Measurements from ENCODE around the gene CDKN1C. TPM values are rescaled to one million over a fixed set of nuclear protein-coding genes. Genes with fewer than 3 reads are reported as not detected.

Gene CDKN1C
- total RNA-seq, 1 donor from 2014 or later = 67.3 TPM

DNA sequence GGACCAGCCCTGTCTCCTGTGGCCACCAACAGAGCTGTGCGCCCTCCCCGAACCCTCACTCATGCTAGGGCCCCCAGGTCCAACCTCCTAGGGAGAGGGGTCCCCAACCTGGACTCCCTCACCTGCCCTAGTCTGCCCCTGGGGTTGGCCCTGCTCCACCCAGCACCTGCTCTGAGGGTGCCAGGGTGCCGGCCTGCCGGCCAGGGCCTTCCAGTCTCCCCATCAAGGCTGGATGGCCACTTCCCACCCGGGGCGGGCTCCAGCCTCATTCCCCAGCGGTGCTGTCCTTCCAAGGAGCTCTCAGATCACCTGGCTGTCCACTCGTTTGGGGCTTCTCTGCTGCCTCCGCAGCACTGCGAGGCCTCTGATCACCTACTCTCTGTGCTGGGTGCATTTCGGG is 39.1 kb downstream of the CDKN1C start:
- Histone ChIP-seq H3K36me3 (no peaks in the 10 kb centered on the region), H3K4me3 (no peak overlapping the region), H3K9me3 (no peaks in the 10 kb centered on the region), H3K27me3 (no peaks in the 10 kb centered on the region), H3K4me1 (no peaks in the 10 kb centered on the region), H3K27ac (no peak overlapping the region)
- intact Hi-C loops (cut with DNase I) = no loop called here
- TF ChIP-seq POLR2A (IDR thresholded peaks at IDR 0.05) = no peak
- TF ChIP-seq POLR2AphosphoS5 (IDR thresholded peaks at IDR 0.05; ENCODE audit: insufficient read depth in 1 of 2, low read depth in 1 of 2) = no peak
- TF ChIP-seq CTCF (IDR thresholded peaks at IDR 0.05) = no peak
- DNase-seq (ENCODE audit: extremely low spot score in 2 of 2) = no peak

DNA sequence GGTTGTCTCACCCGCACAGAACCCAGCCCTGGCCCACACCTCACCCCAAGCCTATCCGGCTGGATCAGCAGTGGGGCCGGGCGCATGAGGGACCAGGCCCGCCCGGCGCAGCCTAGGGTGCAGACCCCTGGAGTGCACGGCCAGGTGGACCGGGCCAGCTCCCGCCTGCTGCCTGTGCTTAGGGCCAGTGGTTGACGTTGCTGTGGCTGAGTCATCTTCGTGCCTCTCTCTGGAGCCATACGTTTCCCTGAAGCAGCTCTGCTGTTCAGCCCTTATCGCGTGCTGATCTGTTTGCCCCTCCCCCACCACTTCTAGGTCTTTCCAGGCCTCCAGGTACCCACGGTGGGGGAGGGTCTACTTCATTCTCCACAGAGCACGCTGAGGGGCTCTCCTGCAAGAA is 39.5 kb downstream of the CDKN1C start:
- Histone ChIP-seq H3K4me3 (no peak overlapping the region), H3K4me1 (no peaks in the 10 kb centered on the region), H3K27me3 (no peaks in the 10 kb centered on the region), H3K27ac (no peak overlapping the region), H3K36me3 (no peaks in the 10 kb centered on the region), H3K9me3 (no peaks in the 10 kb centered on the region)
- no peak for DNase-seq (ENCODE audit: extremely low spot score in 2 of 2)
- TF ChIP-seq POLR2A (IDR thresholded peaks at IDR 0.05) (no peak), POLR2AphosphoS5 (IDR thresholded peaks at IDR 0.05; ENCODE audit: insufficient read depth in 1 of 2, low read depth in 1 of 2) (no peak), CTCF (IDR thresholded peaks at IDR 0.05) (no peak)
- intact Hi-C loops (cut with DNase I) = no loop called here

DNA sequence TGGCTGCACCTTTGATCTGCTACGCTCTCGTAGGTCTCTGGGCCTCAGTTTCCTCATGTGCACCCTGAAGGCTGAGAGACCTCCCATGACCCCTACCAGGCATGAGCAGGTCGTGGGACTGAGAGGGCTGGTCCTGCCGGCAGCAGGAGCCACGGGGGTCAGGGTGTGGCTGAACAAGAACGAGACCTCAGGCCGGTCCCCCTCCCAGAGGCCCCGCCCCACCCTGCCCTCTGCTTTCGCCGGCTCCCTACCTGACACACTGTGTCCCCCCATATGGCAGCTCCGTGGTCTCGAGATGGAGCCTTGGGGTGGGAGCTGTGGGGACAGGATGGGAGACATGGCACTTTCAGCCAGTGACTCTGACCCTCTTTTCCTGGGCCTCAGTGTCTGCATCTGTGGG is 40.6 kb downstream of the CDKN1C start:
- Histone ChIP-seq H3K27ac (no peak overlapping the region), H3K27me3 (no peaks in the 10 kb centered on the region), H3K4me1 (no peaks in the 10 kb centered on the region), H3K4me3 (no peak overlapping the region), H3K36me3 (no peaks in the 10 kb centered on the region), H3K9me3 (no peaks in the 10 kb centered on the region)
- intact Hi-C loops (cut with DNase I) = no loop called here
- TF ChIP-seq POLR2A (IDR thresholded peaks at IDR 0.05) (no peak), POLR2AphosphoS5 (IDR thresholded peaks at IDR 0.05; ENCODE audit: insufficient read depth in 1 of 2, low read depth in 1 of 2) (no peak), CTCF (IDR thresholded peaks at IDR 0.05) (no peak)
- DNase-seq (ENCODE audit: extremely low spot score in 2 of 2) = no peak

- TF ChIP-seq POLR2A (IDR thresholded peaks at IDR 0.05) (no peak), POLR2AphosphoS5 (IDR thresholded peaks at IDR 0.05; ENCODE audit: insufficient read depth in 1 of 2, low read depth in 1 of 2) (no peak), CTCF (IDR thresholded peaks at IDR 0.05) (no peak)
- DNase-seq (ENCODE audit: extremely low spot score in 2 of 2) = no peak
- H3K27ac ChIP-seq = no peak overlapping the region
- H3K9me3 ChIP-seq = no peaks in the 10 kb centered on the region
- no peak overlapping the region for H3K4me3 ChIP-seq
- intact Hi-C loops (cut with DNase I) = no loop called here
- H3K36me3 ChIP-seq = no peaks in the 10 kb centered on the region
- no peaks in the 10 kb centered on the region for H3K27me3 ChIP-seq
- H3K4me1 ChIP-seq = no peaks in the 10 kb centered on the region
These were observed 41.3 kb downstream of the CDKN1C start for GRCh38 chr11:2844116-2844842.

DNA sequence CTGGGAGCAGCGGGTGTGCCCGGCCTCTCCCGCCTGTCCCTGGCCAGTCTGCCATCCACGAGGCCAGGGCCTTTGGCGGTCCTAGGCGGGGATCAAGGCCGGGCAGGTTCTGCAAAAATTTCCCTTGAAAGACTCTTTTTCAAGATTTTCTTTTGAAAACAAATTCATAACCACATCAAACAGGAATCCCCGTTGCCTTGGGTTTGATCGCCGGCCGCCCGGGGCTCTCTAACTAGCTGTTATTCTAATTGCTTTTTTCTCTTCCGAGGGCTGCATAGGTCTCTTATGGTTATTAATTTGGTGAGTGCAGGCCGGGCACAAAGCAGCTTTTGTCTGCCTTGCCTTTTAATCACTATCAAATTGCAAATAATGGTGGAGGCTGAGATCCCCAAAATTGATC is 42.0 kb downstream of the CDKN1C start:
- Histone ChIP-seq H3K27ac (no peak overlapping the region), H3K36me3 (no peaks in the 10 kb centered on the region), H3K4me3 (no peak overlapping the region), H3K9me3 (no peaks in the 10 kb centered on the region), H3K4me1 (no peaks in the 10 kb centered on the region), H3K27me3 (no peaks in the 10 kb centered on the region)
- no peak for TF ChIP-seq POLR2A (IDR thresholded peaks at IDR 0.05)
- no peak for TF ChIP-seq CTCF (IDR thresholded peaks at IDR 0.05)
- TF ChIP-seq POLR2AphosphoS5 (IDR thresholded peaks at IDR 0.05; ENCODE audit: insufficient read depth in 1 of 2, low read depth in 1 of 2) = no peak
- no peak for DNase-seq (ENCODE audit: extremely low spot score in 2 of 2)
- intact Hi-C loops (cut with DNase I) = no loop called here
